Smooth muscle cell (in vitro differentiated cells): ENCODE measurements around the gene SNCA. TPM values are rescaled to one million over a fixed set of nuclear protein-coding genes. Genes with fewer than 3 reads are reported as not detected.

Experiments
- DNase-seq: peaks from one replicate; lab custom pipeline; 2025; ENCODE audit not compliant: unreplicated experiment; lab: John Stamatoyannopoulos, UW
- H2AFZ ChIP-seq: fragments of 200-600 bp; sonication (generic); 2 replicates; pipeline ENCODE4 v1.6.0; 2016; ENCODE audit warnings: antibody characterized with exemption, low read depth, mild to moderate bottlenecking
- H3F3A ChIP-seq: fragments of 200-600 bp; sonication (generic); 2 replicates; pipeline ENCODE4 v1.6.0; 2017; ENCODE audit warnings: antibody characterized with exemption, low read depth
- H3K27ac ChIP-seq: fragments of 200-600 bp; sonication (generic); 2 replicates; pipeline ENCODE4 v1.5.1; 2016; ENCODE audit warnings: low read depth, mild to moderate bottlenecking
- H3K27me3 ChIP-seq: fragments of 200-600 bp; sonication (generic); 2 replicates; pipeline ENCODE4 v1.6.1; 2016; ENCODE audit warnings: low read depth, mild to moderate bottlenecking
- H3K36me3 ChIP-seq: fragments of 200-600 bp; sonication (generic); 2 replicates; pipeline ENCODE4 v1.5.1; 2016; ENCODE audit warnings: low read depth
- H3K4me1 ChIP-seq: fragments of 200-600 bp; sonication (generic); 2 replicates; pipeline ENCODE4 v1.5.1; 2016; ENCODE audit warnings: low read depth
- H3K4me2 ChIP-seq: fragments of 200-600 bp; sonication (generic); 2 replicates; pipeline ENCODE4 v1.6.0; 2016; ENCODE audit warnings: mild to moderate bottlenecking
- H3K4me3 ChIP-seq: fragments of 200-600 bp; sonication (generic); 2 replicates; pipeline ENCODE4 v1.5.1; 2016; ENCODE audit warnings: mild to moderate bottlenecking
- H3K79me2 ChIP-seq: fragments of 200-600 bp; sonication (generic); 2 replicates; pipeline ENCODE4 v1.6.0; 2016; ENCODE audit warnings: low read depth, mild to moderate bottlenecking
- H3K9ac ChIP-seq: fragments of 200-600 bp; sonication (generic); 2 replicates; pipeline ENCODE4 v1.6.0; 2016; ENCODE audit warnings: low read depth
- H3K9me3 ChIP-seq: fragments of 200-600 bp; sonication (generic); replicated peaks from 2 replicates; pipeline ENCODE4 v1.5.1; 2016; ENCODE audit warnings: low read depth
- H4K20me1 ChIP-seq: fragments of 200-600 bp; sonication (generic); 2 replicates; pipeline ENCODE4 v1.6.0; 2016; ENCODE audit warnings: low read depth
- CTCF ChIP-seq: fragments of 200-600 bp; sonication (generic); IDR thresholded peaks from 2 replicates; pipeline ENCODE4 v1.5.1; 2017; ENCODE audit warnings: borderline replicate concordance, mild to moderate bottlenecking, antibody characterized with exemption; ENCODE audit not compliant: insufficient read depth, poor library complexity, severe bottlenecking
- WGBS: methylation state at CpG from one replicate; pipeline ENCODE4 v1.1.7; 2016; ENCODE audit warnings: low lambda C conversion rate; 5-methylcytosine and 5-hydroxymethylcytosine counted together
- polyA plus RNA-seq: library from polyadenylated mRNA; unstranded; fragments of >200 nt; fragmentation: Nextera tagmentation; extraction: Ambion mirVana; gene quantifications from 2 replicates; pipeline ENCODE4 v1.2.1, GENCODE V29; 2016
- total RNA-seq: library from RNA; depleted of rRNA; stranded (reverse); fragments of >200 nt; gene quantifications from 2 replicates; pipeline ENCODE4 v1.2.3, GENCODE V29; 2014

SNCA gene
- total and polyA plus RNA-seq, 2 experiments from 2014 or later = 0.22 to 3.2 TPM

- no peak for DNase-seq
- peak overlapping the region; percentile 74 for H3K4me2 ChIP-seq
These were observed 155.7 kb downstream of the SNCA start for GRCh38 chr4:89681219-89681618.

GRCh38 chr4:89674876-89675459, 162.0 kb downstream of the SNCA start:
- H3F3A ChIP-seq = no peaks in the 10 kb centered on the region
- H3K9me3 ChIP-seq = no peaks in the 10 kb centered on the region
- no peaks in the 10 kb centered on the region for H4K20me1 ChIP-seq
- 66% methylated on average over 9 of the region's 9 CpGs for WGBS
- no peak overlapping the region for H3K4me3 ChIP-seq
- H3K27ac ChIP-seq = no peak overlapping the region
- no peak overlapping the region for H3K4me2 ChIP-seq
- no peaks in the 10 kb centered on the region for H3K4me1 ChIP-seq
- DNase-seq = no peak
- TF ChIP-seq CTCF = no peak
- H3K79me2 ChIP-seq = no peaks in the 10 kb centered on the region
- no peak overlapping the region for H3K9ac ChIP-seq
- no peaks in the 10 kb centered on the region for H3K36me3 ChIP-seq
- H2AFZ ChIP-seq = no peak overlapping the region
- H3K27me3 ChIP-seq = no peaks in the 10 kb centered on the region

More at GRCh38 chr4:89681219-89681618, 155.7 kb downstream of the SNCA start:
- Histone ChIP-seq H4K20me1 (no peaks in the 10 kb centered on the region), H3K4me3 (peak overlapping the region; percentile 54), H3K27me3 (no peaks in the 10 kb centered on the region), H3K27ac (peak overlapping the region; percentile 90), H3K9me3 (no peaks in the 10 kb centered on the region), H3K4me1 (peaks cover 8% of the 10 kb centered on the region), H3K79me2 (peaks cover 10% of the 10 kb centered on the region), H3K9ac (peak overlapping the region; percentile 63), H3K36me3 (no peaks in the 10 kb centered on the region), H3F3A (no peaks in the 10 kb centered on the region), H2AFZ (no peak overlapping the region)
- 30% methylated on average over 8 of the region's 8 CpGs for WGBS
- TF ChIP-seq CTCF = no peak

Other genes with a start within 250 kb of the SNCA start
- gene MMRN1, start 57.7 kb upstream of the SNCA start, total RNA-seq = 0.04 TPM in 1 of 2 replicates, not detected in the other
- gene MMRN1, start 57.7 kb upstream of the SNCA start, polyA plus RNA-seq = not detected in 2 replicates